GM19193 (cell line): ENCODE measurements around the gene DISC1.

Experiments used
- POLR2A ChIP-seq: IDR thresholded peaks from 4 replicates; pipeline ENCODE4 v1.6.1; 2011; ENCODE audit not compliant: insufficient read depth, insufficient read length; ENCODE audit errors: extremely low read depth

DISC1 gene

DNA sequence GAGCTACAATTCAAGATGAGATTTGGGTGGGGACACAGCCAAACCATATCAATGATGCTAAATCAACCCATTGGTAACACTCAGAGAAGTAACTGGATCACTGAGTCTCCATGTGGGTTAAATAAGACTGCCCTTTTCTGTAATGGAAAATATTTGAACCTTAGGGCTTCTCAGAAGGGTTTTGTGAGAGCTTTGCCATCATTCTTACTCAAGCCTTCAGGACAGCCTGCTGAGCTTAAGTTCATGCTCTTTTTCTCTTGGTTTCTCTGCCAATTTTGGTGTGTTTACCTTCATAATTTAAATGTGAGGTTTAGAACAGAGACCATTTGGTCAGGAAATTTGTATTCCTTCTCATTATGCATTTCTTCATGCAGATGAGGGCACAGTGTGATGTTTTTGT is 74.7 kb downstream of the DISC1 start:
- TF ChIP-seq POLR2A: no peak

DNA sequence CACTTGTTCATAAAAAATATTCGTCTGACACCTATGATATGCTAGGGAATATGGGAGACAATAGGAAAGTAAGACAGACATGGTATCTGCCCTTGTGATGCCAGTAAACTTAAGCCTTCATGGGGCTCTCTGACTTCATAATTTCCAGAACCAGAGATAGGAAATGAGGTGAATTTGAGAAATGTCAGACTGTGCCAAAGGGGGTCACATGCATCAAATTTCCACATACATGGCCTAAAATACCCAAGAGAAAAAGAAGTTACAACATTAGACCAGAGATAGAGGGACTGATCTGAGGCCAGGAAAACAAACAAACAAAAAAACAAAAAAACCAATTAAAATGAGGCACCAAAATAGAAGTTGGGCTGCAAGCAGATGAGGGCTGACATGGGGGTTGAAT is 75.7 kb downstream of the DISC1 start:
- TF ChIP-seq POLR2A: no peak

DNA sequence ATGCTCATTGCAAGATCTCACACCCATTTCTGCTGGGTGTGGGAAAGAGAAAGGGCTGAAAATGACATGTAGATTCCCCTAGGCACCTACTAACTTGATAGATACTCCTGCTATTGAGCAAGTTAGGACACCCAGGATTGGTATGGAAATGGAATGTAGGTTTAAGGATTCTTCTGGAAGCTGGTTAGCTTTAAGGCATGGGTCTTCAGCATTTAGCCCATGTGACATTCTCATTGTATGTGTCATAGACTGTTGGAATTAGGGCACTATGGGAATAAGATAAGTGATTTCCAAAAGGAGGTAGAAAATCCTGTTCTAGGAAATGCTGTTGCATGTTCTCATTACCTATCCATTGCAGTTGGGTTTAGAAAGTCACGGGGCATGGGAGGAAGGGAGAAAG is 76.2 kb downstream of the DISC1 start:
- TF ChIP-seq POLR2A: no peak

DNA sequence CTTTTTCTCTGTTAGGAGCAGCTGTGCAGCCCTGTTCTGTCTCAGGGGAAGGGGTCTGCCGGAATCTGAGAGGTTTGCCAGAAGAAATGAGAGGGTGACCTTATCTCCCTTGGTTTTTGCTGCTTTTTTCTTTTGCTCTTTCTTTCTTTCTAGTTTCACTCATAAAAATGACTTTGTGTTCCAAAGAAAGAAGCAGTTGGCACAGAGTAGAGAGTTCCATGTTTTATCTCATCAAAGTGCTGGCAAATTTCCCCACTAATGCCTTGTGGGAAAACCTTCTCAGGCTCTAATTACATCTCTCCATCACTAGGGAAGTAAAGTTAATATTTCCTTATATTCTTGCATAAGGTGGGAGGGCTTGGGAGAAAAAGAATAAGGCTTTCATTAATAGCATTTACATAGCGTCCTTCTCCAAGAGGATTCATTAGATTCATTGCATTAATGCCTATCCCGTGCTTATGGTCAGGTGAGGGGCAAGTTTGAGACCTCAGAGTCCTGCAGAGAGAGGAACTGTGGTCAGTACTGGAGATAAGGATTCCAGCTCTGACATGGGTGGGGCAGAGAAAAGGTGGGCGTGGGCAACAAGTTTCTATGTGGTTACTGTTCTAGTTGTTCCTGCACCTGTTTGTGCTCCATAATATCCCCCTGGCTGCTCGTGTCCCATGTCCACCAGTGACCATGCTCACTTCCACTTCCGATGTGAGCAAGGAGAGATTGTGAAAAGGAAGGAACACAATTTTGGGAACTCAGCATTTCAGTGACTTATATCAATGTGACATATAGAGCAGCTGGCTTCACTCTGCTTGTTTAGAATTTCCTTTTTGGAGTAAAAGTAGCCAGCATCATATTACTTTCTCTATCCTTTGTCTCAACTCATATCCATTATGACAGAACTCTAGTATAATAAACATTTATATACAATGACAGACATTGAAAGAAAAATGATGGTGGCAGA is 79.5 kb downstream of the DISC1 start:
- TF ChIP-seq POLR2A: no peak

DNA sequence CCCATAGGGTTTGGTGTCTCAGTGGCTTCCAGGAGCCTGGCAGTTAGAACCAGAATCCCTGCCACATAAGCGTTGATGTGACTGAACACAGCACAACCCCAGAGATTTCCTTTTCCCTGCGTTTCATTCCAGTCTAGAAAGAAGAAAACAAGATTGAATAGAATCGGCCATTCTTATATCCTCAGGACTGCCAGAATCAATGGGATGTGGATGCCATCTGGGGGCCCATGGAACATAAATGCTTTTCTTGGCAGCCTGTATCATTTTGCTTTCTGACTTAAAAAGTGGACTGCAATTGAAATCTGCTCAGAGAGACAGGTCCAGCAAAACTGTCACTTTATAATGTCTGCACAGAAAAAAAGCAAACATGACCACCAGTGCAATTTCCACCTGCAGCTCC is 80.3 kb downstream of the DISC1 start:
- no peak for TF ChIP-seq POLR2A

DNA sequence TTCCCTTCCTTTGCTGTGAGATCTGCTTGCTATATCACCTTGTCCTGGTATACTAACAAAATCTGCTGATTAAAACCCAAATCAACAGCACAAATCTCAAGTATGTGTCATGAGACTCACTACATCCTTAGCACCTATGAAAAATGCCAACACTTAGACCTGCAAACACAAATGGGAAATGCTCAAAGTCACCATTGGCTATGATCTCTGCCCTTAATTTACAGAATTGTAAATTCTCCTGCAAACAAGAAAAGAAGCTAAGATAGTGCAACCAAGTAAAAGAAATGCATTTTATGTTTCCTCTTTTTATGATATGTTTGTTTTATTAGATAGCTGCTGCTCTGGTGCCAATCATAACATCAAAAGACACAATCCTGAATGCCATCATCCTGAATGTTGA is 80.8 kb downstream of the DISC1 start:
- no peak for TF ChIP-seq POLR2A

DNA sequence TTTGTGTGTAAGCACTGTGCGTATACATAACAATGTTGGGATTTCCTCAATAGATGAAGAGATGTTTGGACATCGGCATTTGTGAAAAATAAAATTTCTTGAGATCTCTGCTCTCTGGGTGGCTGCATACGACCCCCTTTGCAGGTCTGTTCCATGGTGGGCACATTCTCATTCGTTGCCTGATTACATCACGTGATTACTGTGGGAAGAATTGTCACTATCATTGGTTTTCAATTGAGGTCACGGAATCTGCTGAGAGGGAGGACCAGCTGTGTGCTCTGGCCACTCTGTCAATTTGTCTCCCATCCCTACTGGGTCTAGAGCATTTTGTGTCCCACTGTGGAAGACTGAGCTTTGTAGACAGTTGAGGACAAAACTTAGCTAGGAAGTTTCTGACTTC is 81.8 kb downstream of the DISC1 start:
- no peak for TF ChIP-seq POLR2A

DNA sequence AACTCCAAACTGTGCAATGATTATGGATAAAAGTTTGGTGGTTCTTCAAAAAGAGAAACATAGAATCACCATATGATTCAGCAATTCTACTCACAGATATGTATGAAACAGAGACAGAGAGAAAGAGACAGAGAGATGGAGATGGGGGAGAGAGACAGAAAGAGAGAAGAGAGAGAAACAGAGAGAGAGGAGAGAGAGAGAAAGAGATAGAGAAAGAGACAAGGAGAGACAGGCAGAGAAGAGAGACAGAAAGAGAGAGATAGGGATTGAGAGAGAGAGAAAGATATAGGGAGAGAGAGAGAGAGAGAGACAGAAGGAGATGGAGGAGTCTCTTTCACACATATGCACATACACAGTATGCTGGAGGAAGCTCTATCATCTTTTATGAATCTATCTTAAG is 87.8 kb downstream of the DISC1 start:
- TF ChIP-seq POLR2A: no peak

DNA sequence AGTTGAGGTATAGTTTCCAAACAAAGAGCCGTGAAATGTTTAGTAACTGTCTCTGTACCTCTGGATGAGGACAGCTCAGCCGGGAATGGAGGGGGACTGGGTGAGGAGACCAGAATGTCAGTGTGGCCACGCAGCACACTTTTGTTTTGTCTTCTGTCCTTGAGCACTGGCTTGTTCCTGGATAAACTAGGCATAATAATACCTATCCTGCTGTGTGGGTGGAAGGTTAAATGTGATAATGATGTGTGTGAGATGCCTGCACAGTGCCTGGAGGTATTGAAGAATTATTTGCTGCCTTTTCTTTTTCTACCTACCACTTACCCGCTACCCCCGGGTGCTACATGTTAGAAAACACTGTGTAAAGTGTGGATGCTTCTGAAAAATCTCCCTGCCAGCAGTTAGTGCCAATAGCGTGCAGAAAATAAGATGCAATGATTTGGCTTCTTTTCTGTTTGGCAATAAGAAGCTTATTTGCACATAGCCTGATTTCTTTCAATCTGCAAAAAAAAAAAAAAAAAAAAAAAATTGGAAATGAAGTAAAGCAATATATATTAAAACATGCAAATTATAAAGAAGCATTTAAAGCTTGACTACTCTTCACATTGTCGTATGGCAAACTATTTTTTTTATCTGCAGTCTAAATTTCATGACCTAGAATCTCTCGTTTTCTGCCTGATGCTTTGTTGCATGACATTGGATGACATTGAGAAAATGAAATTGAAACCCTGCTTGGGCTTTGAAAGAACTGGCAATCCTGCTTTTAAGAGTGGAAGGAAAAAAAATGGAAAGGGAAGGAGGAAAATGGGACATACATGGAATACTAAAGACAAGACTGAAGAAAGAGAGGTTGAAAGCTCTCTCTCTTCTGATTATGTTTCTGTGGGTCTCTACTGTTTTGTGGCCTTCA is 89.5 kb downstream of the DISC1 start:
- no peak for TF ChIP-seq POLR2A

DNA sequence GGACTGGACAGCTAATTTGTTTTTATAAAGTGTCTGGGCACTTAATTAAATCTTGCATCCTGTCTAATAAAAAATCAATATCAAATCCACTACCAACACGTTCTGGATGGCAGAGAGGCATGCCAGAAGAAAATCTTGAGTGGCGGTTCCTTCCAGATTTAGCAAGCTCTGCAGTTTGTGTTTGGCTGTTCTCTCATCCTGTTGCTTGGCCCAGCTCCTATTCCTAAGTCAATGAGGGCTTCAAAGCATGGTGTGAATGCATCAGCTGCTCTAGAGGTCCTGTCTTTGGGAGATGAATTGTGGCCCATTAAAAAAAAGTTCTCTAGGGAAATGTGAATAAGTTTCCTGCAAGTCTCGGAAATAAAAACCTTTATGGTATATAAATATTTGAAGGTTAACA is 90.3 kb downstream of the DISC1 start:
- no peak for TF ChIP-seq POLR2A

DNA sequence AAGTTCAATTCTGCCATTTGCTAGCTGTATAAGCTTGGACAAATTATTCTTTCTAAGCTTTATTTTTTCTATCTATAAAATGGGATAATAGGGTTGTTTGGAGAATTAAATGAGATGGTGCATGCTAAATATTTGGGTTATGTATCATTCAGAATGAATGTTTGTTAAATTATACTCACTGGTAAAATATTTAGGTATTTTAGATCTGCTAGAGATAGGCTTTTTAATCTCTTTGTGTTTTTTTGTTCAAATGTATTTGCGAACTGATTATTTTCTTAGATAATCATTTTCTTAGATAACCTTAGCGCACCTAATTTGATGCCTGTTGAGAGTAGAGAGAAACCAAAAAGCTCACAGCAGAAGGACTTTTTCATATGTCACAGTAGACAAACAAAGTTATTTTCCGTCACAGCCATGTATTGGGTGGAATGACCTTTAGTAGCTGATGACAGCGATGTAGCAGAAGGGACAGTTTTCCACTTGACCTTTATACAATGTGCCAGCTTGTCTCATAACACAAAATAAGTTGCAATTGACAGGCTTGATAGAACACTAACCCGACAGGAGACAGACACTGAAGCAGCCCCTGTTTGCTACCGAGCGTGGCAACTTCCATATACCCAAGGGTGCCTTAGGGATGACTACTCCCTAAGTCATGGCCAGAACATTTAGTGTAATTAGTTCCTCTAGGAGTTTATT is 93.0 kb downstream of the DISC1 start:
- no peak for TF ChIP-seq POLR2A

DNA sequence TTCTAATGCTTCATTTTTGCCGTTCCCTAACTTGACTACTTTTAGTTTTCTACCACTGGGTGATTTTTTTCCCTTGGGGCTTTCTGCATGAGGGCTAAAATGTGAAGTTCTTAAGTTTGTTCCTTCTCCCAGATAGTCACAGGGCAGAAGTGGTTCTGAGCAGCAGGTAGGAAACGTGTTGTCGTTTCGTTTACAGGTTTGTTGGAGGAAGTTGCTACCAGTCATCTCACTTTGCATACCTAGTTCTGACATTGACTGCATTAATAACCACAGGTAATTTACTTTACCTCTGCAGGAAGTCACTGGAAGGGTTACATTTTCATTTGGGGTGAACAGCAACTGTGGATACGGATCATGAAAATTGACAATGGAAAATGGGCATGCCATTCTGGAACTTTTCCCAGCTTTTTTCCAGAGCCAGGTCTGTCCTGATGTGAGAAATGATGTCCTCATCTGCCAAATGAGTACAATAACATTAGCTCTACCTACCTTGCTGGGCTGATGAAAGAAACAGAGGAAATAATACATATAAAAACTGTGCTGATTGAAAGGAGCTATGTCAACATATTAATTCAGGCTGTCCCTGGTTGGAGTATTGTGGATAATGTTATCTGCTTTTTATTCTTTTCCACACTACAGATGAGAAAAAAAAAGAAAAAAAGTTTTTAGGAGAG is 94.2 kb downstream of the DISC1 start:
- no peak for TF ChIP-seq POLR2A

DNA sequence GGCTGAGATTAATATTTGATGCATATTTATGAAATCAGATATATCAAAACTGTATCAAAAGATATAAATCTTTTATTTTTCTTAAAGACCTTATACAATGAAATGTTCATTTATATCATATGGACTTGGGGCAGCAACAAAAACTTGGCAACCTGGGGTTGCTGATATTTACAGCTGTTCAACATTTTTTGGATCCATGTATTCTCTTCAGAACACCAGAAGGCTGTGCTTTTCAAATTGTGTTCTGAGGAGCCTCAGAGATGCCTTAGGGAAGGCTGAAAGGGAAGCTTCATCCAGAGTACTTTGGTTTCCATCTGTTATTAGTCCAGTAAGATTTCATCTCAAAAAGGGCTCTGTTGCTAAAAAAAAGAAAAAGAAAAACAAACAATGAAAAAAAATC is 94.8 kb downstream of the DISC1 start:
- no peak for TF ChIP-seq POLR2A

DNA sequence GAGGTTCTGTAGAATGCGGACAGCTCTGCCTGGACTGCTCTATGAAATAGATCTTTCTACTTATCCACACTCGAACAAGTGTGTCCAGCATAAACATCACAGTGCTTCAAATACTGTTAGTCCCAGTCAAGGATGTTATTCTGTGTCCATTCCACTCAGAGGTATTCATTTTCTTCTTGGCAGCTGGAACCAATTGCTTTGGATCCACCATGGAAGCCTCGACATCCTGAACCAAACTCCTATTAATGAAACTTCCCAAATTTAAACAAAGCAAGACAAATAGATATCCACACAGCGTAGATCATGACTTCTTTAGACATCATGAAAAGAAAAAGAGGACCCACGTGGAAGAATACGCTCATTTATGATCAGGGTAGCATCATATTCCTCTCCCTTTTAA is 95.8 kb downstream of the DISC1 start:
- no peak for TF ChIP-seq POLR2A
